ENCODE data around the gene TOR3A. TPM values are rescaled to one million over a fixed set of nuclear protein-coding genes. Genes with fewer than 3 reads are reported as not detected.
A peak's percentile ranks its signal among the peaks of the same experiment; 100 is the strongest.

TOR3A gene
- total RNA-seq, 1 donor from 2014 or later = 28.0 TPM

DNA sequence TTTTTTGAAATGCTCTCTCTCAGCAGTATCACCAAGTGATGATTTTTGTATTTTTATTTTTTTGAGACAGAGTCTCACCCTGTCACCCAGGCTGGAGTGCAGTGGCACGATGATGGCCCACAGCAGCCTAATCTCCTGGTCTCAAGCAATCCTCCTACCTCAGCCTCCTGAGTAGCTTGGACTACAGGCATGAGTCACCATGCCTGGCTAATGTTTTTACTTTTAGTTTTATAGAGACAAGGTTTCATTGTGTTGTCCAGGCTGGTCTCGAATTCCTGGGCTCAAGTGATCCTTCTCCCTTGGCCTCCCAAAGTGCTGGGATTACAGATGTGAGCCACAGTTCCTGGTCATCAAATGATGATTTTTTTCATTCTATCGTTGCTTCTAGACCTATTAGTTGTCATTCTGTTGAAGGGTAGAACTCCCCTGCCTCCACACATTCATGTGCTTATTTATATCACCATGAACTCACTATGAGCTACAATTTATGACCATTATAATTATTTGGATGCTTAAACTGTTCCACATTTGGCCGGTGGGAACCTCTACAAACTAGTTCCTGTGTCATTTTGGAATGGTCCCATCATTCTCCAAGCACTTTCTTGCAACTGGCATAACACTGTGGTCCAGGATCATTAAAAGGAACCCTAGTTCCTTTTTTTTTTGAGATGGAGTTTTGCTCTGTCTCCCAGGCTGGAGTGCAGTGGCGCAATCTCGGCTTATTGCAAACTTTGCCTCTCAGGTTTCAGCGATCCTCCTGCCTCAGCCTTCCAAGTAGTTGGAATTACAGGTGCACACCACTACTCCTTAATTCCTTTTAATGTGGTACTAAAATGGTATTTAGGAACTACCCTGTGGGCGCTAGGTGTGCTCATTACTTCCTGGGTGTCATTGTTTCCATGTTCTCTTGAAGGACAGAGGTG, 20.2 kb upstream of the TOR3A start:
- no peak for DNase-seq (ENCODE audit: low read depth, low spot score)

DNA sequence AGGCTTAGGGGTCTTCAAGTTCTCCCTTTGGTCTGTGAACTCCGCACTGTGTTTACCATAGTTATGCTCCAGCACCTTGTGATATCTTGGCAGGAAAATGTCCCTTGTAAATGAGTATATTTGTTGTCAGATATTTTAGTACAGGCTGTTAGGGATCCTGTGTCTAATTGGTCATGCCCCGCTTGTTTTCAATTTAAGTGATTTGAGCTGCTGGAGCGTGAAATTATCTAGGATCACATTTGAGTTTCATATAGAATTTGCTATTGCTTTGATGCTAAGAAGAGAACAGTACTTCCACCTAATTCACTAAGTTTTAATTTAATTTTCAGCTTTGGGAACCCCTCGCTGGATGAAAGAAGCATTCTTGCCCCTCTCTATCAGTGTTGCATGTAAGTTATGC, 15.4 kb upstream of the TOR3A start:
- no peak for DNase-seq (ENCODE audit: low read depth, low spot score)

DNA sequence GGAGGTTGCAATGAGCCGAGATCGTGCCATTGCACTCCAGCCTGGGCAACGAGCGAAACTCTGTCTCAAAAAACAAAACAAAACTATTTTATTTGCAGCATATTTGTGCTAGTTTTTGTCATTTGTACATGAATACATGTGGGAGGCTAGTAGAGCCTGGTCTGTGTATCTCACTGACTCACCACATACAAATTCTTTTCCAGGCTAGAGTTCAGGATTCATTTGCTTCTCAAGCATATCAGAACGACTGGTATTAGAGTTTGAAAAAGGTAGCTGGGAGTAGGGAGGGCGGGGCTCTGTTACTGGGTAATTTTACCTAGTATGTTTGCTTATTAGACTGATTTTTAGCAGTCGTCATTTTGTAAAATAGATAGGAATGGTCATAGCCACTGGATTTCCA, 4.5 kb upstream of the TOR3A start:
- DNase-seq (ENCODE audit: low read depth, low spot score) = no peak

DNA sequence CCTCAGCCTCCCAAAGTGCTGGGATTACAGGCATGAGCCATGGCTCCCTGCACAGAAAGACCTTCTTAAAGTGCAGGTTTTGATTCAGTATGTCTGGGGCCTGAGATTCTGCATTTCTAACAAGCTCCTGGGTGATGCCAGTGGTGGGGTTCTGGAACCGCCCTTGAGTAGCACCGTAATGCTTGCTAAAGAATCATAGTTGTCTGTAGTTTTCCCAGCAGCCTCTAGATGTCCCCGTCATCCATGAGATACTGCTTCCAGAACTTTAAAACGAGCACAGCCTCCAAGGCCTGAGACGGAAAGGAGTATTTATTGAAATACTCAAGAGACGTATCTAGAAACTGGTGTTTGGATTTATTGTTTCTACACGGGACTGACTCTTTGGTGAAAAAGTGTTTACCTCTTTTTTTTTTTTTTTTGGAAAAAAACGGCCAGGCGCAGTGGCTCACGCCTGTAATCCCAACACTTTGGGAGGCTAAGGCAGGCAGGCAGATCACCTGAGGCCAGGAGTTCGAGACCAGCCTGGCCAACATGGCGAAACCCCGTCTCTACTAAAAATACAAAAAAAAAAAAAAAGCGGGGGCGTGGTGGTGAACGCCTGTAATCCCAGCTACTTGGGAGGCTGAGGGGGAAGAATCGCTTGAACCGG, 2.6 kb upstream of the TOR3A start:
- DNase-seq (ENCODE audit: low read depth, low spot score) = peak; percentile 43

DNA sequence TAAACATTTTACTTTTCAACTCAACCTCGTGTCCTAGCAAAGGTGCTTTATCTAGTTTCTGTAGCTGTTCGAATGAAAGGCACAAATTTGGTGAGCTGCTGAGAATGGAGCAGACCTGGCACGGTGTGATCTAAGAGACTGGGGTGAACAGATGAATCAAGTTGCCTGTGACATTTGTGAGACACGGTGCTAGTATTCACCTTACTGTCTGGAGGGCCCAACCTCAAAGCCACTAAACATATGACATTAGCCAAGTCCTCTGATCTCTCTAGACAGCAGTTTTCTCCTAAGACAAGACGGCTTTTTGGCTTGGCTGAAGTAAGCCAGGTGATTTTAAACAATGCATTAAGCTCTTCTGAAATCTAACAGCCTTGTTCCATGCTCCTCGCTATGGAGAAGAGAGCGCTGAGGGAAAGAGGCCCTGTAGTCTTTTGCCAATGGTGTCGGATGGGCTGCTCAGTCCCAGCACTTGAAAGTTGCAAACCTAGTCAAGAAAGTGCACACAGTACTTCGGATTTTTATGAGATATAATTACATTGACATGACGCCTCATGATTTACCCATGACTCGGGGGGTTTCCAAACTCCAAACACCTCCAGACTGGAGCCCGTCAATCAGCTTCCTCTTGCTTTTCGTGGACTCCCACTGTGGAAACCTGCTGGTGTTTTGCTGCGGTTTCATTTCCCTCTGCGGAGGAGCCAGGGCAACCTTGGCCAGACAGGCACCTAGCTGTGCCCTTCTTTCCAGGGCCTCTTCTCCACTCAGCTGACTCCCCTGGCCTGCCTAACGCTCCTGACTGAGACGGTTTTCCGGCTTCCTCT, 794 bp upstream of the TOR3A start:
- DNase-seq (ENCODE audit: low read depth, low spot score) = no peak

DNA sequence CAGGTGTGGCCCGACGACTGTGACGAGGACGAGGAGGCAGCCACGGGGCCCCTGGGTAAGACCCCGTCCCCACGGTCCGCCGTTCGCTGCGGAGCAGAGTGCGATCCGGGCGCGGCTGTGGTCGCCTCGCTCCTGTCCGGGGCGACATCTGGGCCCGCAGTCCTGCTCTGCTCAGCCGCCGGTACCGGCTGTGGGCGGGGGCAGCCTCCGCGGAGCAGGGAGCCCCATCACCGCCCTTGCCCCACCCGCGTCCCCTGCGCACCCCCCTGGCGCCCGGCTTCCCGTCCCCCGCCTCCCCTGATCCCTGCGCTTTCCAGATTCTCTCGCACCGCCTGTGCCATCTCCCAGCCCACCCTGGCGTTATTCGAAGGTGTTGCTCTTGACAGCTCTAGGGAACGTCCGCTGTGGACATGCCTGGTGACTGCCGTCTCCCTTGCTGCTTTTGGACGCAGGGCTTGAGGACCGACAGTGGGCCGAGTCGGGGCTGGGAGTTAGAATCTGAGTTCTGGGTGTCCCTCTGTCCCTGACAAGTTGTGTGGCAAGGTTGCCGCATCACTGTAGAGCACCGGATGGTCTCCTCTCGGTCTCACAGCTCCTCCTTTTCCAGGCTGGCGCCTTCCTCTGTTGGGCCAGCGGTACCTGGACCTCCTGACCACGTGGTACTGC, 596 bp downstream of the TOR3A start:
- no peak for DNase-seq (ENCODE audit: low read depth, low spot score)

DNA sequence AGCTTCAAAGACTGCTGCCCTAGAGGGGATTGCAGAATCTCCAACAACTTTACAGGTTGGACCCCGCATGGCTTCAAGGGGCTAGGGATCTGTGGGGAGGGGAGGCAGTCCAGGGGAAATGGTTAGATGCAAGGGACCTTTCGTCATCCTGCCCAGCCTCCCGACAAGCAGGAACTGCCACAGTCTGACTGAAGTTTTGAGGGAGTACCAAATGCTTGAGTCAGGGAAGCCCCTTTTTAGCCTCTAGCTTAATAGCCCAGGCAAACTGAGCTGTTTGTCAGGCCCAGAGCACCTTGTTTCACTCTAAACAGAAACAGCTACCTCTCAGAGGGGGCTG, 1.1 kb downstream of the TOR3A start:
- no peak for DNase-seq (ENCODE audit: low read depth, low spot score)

DNA sequence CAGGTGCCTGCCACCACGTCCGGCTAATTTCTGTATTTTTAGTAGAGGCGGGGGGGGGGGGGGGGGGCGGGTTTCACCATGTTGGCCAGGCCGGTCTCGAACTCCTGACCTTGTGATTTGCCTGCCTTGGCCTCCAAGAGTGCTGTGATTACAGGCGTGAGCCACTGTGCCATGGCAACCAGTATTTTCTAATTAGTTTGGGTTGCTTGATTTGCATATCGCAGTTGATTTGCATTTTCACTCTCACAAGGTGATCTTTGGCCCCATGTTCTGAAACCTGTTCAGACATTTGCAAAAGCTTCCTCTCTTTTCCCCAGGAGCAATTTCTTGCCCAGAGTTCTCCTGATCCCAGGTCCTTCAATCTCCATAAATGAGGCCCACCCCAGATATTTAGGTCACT, 1.7 kb downstream of the TOR3A start:
- DNase-seq (ENCODE audit: low read depth, low spot score) = no peak

DNA sequence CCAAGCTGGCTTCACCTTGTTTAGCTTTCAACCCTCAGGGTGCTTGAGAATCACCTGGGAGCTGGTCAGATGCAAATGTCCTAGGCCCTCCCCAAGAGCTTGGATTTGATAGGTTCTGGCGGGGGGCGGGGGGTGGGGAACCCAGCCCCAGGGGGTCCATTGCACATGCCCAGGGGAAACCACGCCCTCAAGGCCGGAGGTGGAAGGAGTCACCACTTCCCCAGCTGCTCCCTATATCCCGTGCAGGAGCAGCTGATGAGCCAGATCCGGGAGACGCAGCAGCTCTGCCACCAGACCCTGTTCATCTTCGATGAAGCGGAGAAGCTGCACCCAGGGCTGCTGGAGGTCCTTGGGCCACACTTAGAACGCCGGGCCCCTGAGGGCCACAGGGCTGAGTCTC, 5.8 kb downstream of the TOR3A start:
- DNase-seq (ENCODE audit: low read depth, low spot score) = peak; percentile 47

DNA sequence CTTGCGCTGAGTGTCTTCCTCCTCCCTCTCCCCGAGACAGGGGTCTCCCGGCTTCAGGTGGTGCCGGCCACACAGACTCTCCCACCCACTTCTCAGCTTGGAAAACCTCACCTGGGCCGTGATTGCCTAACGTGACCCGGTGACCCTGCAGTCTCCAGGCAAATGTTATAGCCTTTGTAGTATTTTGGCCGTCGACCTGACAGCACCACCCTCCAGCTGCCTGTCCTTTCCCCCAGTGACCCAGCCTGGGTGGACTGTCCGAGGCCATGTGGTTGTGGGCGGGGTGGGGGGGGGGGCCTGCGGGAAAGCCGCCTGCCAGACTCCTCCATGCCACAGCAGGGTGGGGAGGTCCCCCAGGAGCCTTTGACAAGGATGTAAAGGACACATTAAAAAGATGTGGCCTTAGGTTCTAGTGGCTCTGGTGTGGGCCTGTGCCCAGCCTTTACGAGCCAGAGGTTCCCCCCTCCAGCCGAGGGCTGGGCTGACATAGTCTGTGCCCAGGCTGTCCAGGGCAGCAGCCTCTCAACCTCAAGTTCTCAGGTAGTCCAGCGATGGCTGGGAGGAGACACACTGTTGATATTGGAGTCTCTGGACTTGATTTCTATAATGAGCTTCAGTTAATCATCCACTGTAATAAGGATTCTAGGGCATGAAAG, 8.1 kb downstream of the TOR3A start:
- DNase-seq (ENCODE audit: low read depth, low spot score) = no peak

DNA sequence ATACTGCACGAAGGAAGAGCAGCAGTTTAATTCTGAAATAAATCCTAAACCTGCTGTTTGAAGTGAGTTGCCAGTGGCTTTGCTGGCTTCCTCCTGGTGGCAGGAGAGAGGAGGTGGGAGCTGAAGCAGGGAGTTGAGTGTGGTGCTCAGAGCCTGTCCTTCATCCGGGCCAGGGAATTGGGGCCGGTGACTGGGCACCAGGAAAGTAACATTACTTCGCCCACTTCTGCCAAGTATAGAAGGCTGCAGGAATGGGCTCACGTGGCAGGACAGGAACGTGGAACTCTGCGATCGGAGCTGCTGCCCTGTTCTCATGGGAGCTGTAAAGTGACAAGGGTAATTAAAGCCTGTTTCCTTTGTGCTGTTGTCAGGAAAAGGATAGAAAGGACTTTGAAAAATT, 8.7 kb downstream of the TOR3A start:
- no peak for DNase-seq (ENCODE audit: low read depth, low spot score)

DNA sequence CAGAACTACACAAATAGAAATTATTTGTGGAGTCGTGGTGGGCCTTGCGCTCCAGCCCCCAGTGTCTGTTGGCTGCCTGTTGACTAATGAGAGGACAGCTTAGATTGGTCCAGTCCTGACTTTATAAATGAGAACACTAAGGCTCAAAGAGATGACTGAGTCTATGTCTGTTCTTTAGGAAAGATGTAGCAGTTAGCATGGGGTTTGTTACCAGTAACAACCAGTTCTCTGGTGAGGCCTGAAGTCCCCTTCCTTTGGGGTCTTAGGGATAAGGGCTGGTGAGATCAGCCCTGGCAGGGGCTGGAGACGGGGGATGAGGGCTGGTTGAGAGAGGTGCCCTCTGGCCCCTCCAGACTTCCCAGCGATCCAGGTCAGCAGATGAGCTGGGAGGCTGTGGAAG, 9.1 kb downstream of the TOR3A start:
- no peak for DNase-seq (ENCODE audit: low read depth, low spot score)

DNA sequence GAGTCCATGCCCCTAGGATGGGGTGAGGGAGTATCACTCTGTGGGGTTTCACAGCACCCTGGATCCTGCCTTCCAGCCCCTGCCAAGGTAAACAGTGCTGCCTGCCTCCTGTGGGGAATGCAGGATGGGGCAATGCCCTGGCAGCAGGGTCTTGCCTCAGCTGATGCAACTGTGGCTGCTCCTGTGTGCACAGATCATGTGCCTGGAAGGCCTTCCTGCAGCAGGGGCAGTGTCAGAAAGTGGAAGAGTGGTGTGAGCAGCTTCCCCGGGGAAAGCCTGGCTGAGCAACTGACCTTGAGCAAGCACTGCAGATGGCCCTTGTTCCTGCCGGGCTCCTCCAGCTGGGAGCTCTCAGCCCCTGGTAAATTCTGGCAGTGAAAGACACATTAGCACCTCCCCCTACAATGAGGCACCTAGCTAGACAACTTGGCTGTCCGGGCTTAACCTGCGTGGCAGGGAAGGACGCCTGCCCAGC, 9.9 kb downstream of the TOR3A start:
- no peak for DNase-seq (ENCODE audit: low read depth, low spot score)

DNA sequence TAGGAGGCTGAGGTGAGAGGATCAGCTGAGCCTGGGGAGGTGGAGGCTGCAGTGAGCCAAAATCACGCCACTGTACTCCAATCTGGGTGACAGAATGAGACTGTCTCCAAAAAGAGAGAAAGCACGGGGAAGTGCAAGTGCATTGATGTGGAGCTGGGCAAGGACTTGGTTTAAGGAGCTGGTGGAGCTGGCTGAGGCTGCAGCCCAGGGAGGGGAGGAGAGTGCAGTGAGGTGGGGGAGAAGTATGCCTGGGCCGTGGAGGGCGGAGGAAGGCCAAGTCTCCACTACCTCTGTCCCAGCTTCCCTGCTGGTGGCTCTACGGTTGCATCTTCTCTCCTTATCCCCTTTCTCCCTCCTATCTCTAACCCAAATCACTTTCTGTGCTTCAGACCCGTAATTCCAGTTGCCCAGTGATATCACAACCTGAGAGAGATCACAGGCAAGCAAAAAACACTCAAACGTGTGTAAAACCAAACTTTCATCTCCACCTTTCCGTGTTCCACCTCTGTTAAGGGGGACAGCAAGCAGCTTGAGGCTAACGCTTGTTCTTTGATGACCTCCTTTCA, 11.1 kb downstream of the TOR3A start:
- DNase-seq (ENCODE audit: low read depth, low spot score) = no peak

DNA sequence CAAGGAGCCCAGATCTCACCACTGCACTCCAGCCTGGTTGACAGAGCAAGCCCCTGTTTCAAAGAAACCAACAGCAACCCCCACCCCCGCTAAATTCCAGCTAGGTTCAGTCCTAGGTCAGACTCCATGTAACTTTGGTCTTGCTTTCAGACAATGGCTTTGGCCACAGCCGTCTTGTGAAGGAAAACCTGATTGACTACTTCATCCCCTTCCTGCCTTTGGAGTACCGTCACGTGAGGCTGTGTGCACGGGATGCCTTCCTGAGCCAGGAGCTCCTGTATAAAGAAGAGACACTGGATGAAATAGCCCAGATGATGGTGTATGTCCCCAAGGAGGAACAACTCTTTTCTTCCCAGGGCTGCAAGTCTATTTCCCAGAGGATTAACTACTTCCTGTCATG, 12.9 kb downstream of the TOR3A start:
- no peak for DNase-seq (ENCODE audit: low read depth, low spot score)

DNA sequence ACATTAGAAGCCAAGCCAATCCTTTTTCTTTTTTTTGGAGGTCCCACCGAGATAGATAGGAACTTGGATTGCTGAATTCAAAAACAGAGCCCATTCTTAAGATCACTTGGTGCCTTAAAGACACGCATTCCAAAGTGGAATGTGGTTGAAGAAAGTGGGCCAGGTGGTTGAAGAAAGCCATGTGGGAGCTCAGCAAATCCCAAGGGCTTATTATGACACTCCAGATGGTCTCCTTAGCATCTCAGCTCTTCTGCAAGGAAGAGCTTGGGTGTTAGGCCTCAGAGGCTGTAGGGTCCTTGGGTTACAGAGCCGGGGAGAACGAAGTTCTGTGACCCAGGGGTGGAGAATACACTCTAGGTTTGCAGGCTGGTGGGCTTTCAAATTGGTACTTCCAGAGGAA, 13.5 kb downstream of the TOR3A start:
- no peak for DNase-seq (ENCODE audit: low read depth, low spot score)

DNA sequence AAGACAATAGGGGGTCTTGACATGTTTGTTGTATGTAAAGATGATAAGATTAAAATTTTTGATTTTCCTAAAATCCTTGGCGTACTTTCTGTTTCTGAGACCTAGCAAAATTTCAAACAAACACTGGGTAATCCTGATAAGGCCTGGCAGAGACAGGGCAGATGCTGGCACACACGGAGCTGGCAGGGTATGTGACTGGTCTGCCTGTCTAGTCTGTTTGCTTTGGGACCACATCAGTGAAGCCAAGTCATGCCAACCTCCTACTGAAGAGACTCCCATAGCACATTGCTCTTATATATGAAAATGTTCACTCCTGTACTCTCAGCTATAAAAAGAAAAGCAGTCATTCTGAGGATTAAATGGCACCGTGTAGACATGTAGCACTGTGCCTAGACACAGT, 14.1 kb downstream of the TOR3A start:
- DNase-seq (ENCODE audit: low read depth, low spot score) = no peak

DNA sequence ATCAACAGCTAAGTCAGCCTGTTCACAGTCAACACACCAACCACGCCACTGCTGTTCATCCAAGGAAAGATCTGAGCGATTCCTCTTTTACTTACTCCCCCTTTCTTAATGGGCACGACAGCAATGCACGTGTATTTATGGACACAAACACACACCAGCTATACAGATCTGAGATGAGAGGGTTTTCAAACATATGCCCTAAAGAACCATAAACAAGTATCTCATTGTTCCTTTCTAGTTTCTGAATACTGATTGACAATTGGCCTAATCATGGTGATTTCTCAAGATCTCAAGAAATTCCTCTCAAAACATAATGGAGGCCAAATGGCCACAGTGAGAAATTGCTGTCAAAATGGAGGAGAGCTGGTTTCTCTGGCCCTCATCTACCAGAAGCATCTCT, 18.0 kb downstream of the TOR3A start:
- DNase-seq (ENCODE audit: low read depth, low spot score) = no peak

DNA sequence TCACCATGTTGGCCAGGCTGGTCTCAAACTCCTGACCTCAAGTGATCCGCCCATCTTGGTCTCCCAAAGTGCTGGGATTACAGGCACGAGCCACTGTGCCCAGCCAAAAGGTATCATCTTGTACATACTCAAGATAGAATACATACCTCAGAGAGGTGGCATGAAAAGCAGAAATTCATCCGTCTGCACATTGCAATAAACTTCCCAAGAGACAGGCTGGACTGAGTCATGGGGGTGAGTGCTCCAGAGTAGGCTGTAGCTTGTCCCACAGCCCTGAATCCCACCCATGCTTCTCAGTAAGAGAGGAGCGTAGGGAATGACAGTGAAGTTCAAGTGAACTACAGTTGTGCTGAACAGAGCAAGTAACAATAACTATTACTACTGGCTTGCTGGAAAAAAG, 19.7 kb downstream of the TOR3A start:
- DNase-seq (ENCODE audit: low read depth, low spot score) = no peak

DNA sequence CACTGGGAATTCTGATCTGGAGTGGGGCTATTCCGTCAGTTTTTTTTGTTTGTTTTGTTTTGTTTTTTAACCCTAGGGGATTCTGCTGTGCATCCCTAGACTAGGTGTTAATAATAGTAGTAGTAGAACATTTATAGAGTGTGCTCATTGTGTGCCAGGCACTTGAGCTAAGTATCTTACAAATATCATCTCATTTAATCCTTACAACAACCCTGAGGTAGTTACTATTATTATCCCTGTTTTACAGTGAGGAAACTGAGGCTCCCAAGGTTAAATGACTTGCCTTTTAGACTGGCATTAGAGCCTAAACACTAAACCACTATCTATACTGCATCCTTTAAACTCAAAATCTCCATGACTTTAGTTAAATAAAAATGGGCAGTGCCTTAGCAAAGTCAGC, 22.1 kb downstream of the TOR3A start:
- DNase-seq (ENCODE audit: low read depth, low spot score) = no peak

Measured in pulmonary artery endothelial cell (primary cell).